GM12878 (cell line): Measurements from ENCODE around the gene RAB31. TPM values are rescaled to one million over a fixed set of nuclear protein-coding genes. Genes with fewer than 3 reads are reported as not detected.
A peak's percentile ranks its signal among the peaks of the same experiment; 100 is the strongest.
"Not testable (repeated sequence)": the region's sequence is repeated elsewhere in the genome, so short reads cannot be mapped to it uniquely, and the experiment has no call there.

Source experiments
- ATAC-seq: fragments of 200-7000 bp; cut with Tn5 transposase; 3 replicates; pipeline ENCODE4 v1.9.1; 2020; ENCODE audit warnings: mild to moderate bottlenecking, moderate library complexity
- BruUV-seq: library from RNA; stranded (reverse); fragments of 400-500 nt; replicated peaks from 2 replicates; lab custom pipeline; 2021; lab: Mats Ljungman, UMichigan
- CTCF ChIA-PET: fragments of 300-600 bp; sonication (Branson Sonifier 250); formaldehyde crosslinking; extraction: SDS; loops from one replicate; lab custom pipeline; 2021; ENCODE audit warnings: inconsistent platforms; lab: Yijun Ruan, JAX
- POLR2A ChIA-PET: fragments of 350-600 bp; formaldehyde crosslinking; extraction: SDS; loops from one replicate; lab custom pipeline; 2021; ENCODE audit warnings: inconsistent platforms; lab: Charles Lee
- RAD21 ChIA-PET: fragments of 300-600 bp; sonication (Branson Sonifier 250); formaldehyde crosslinking; loops from one replicate; lab custom pipeline; 2023; ENCODE audit warnings: antibody characterized with exemption; ENCODE audit not compliant: unreplicated experiment; lab: Charles Lee
- SMC1A ChIA-PET: fragments of 300-600 bp; sonication (Branson Sonifier 250); formaldehyde crosslinking; loops from one replicate; lab custom pipeline; 2023; ENCODE audit not compliant: unreplicated experiment, uncharacterized antibody; lab: Charles Lee
- DNase-seq: peaks from one replicate; pipeline ENCODE4 v3.0.0-alpha.2; 2011; ENCODE audit warnings: low read depth, low spot score
- FAIRE-seq: peaks from 3 replicates; lab custom pipeline; 2011; peaks lifted over from hg19 to GRCh38; lab: Jason Lieb, UNC
- H2AFZ ChIP-seq: 2 replicates; pipeline ENCODE4 v1.6.0; 2011; ENCODE audit warnings: low read depth, low read length, control low read depth; ENCODE audit not compliant: control insufficient read depth
- H3K27ac ChIP-seq: 2 replicates; pipeline ENCODE4 v1.5.1; 2011; ENCODE audit warnings: control low read depth; ENCODE audit not compliant: control insufficient read depth, insufficient read depth
- H3K27me3 ChIP-seq, 2 experiments: replicated peaks in 1 of 2; 2 replicates each; pipeline versions ENCODE4 v1.6.0 to v1.6.1; 2011; ENCODE audit warnings: low read length in 1 of 2; ENCODE audit not compliant: control insufficient read depth in 2 of 2, insufficient read depth in 2 of 2
- H3K36me3 ChIP-seq, 2 experiments: 2 replicates each; pipeline ENCODE4 v1.5.1; 2011; ENCODE audit warnings: low read length in 1 of 2; ENCODE audit not compliant: control insufficient read depth in 2 of 2, insufficient read depth in 2 of 2
- H3K4me1 ChIP-seq: 2 replicates; pipeline ENCODE4 v1.6.1; 2011; ENCODE audit warnings: mild to moderate bottlenecking, low read length, moderate library complexity, mixed read lengths; ENCODE audit not compliant: control insufficient read depth, insufficient read depth
- H3K4me2 ChIP-seq: 2 replicates; pipeline ENCODE4 v1.6.0; 2011; ENCODE audit warnings: control low read depth; ENCODE audit not compliant: control insufficient read depth, insufficient read depth
- H3K4me3 ChIP-seq: fragments of 200-600 bp; sonication (generic); 2 replicates; pipeline ENCODE4 v1.5.1; 2016
- H3K79me2 ChIP-seq: 2 replicates; pipeline ENCODE4 v1.6.0; 2011; ENCODE audit warnings: low read length; ENCODE audit not compliant: control insufficient read depth, insufficient read depth
- H3K9ac ChIP-seq: 2 replicates; pipeline ENCODE4 v1.8.0; 2011; ENCODE audit warnings: low read length, control low read depth, mixed read lengths; ENCODE audit not compliant: control insufficient read depth, insufficient read depth
- H3K9me3 ChIP-seq: replicated peaks from 3 replicates; pipeline ENCODE4 v1.5.1; 2011; ENCODE audit warnings: mild to moderate bottlenecking, low read length; ENCODE audit not compliant: control insufficient read depth, insufficient read depth
- H4K20me1 ChIP-seq: 2 replicates; pipeline ENCODE4 v1.6.0; 2011; ENCODE audit not compliant: control insufficient read depth, insufficient read depth
- CREB1 ChIP-seq: IDR thresholded peaks from 2 replicates; pipeline ENCODE4 v1.6.1; 2012; ENCODE audit warnings: low read depth, mild to moderate bottlenecking, inconsistent platforms
- CREM ChIP-seq: IDR thresholded peaks from 2 replicates; pipeline ENCODE4 v1.6.1; 2014; ENCODE audit warnings: antibody characterized with exemption, low read depth
- EP300 ChIP-seq, 2 experiments: fragments of 150-350 bp in 1 of 2; IDR thresholded peaks; 2 replicates each; pipeline ENCODE4 v1.6.1; 2011 to 2012; ENCODE audit warnings: low read depth in 2 of 2, low read length in 2 of 2, borderline replicate concordance in 1 of 2, improper control_type of control experiment in 1 of 2, inconsistent platforms in 1 of 2; ENCODE audit not compliant: control insufficient read depth in 1 of 2
- ETV6 ChIP-seq, 2 experiments: fragments of 450-650 bp in 1 of 2; IDR thresholded peaks in 1 of 2; conservative IDR thresholded peaks in 1 of 2; 2 replicates each; pipeline ENCODE4 v1.6.1; 2014; ENCODE audit warnings: antibody characterized with exemption in 1 of 2, borderline replicate concordance in 1 of 2, low read depth in 1 of 2, mild to moderate bottlenecking in 1 of 2, moderate library complexity in 1 of 2
- FOS ChIP-seq: IDR thresholded peaks from 3 replicates; pipeline ENCODE4 v1.6.1; 2011; ENCODE audit warnings: borderline replicate concordance; ENCODE audit not compliant: insufficient read length; ENCODE audit errors: extremely low read depth
- GABPA ChIP-seq: IDR thresholded peaks from 2 replicates; pipeline ENCODE4 v1.6.1; 2014; ENCODE audit warnings: antibody characterized with exemption, low read depth, mild to moderate bottlenecking, inconsistent platforms
- MXI1 ChIP-seq: fragments of 150-350 bp; IDR thresholded peaks from 2 replicates; pipeline ENCODE4 v1.6.1; 2011; ENCODE audit warnings: low read depth, mild to moderate bottlenecking, inconsistent platforms, low read length, improper control_type of control experiment
- NR2F1 ChIP-seq: fragments of 450-650 bp; conservative IDR thresholded peaks from 2 replicates; pipeline ENCODE4 v1.6.1; 2017; ENCODE audit warnings: mild to moderate bottlenecking
- PAX5 ChIP-seq: IDR thresholded peaks from 2 replicates; pipeline ENCODE4 v1.6.1; 2011; ENCODE audit warnings: low read depth, low read length, borderline replicate concordance
- SMAD1 ChIP-seq: fragments of 450-650 bp; IDR thresholded peaks from 2 replicates; pipeline ENCODE4 v1.6.1; 2018; ENCODE audit warnings: mild to moderate bottlenecking, low read depth; ENCODE audit not compliant: partially characterized antibody
- WGBS: methylation state at CpG from one replicate; pipeline ENCODE4 v1.1.6; 2016; ENCODE audit warnings: low lambda C conversion rate; ENCODE audit not compliant: insufficient replicate concordance, insufficient coverage; ENCODE audit errors: missing lambda C conversion rate; 5-methylcytosine and 5-hydroxymethylcytosine counted together
- in situ Hi-C: fragments of 300-500 bp; cut with MboI; formaldehyde crosslinking; loops from 9 replicates; pipeline ENCODE4 v1.14.3; 2018; ENCODE audit warnings: mixed read lengths
- intact Hi-C: fragments of 100-400 bp; cut with micrococcal nuclease; formaldehyde crosslinking; loops from one replicate; pipeline ENCODE4 v1.14.2; 2022; ENCODE audit not compliant: unreplicated experiment
- polyA plus RNA-seq, 11 experiments: library from polyadenylated mRNA; depleted of rRNA in 4 of 11; unstranded in 6 of 11; stranded (reverse) in 5 of 11; fragments of >200 nt; fragmentation: Nextera tagmentation in 4 of 11; fragmentation: Illumina TruSeq in 1 of 11; extraction: Ambion mirVana in 4 of 11; extraction: Trizol in 1 of 11; gene quantifications; 1 replicate in 1 of 11; 2 replicates in 10 of 11; pipeline versions ENCODE4 v1.2.1 to v1.2.3, GENCODE V29; 2011 to 2016; ENCODE audit warnings: inconsistent platforms in 2 of 11, missing spikeins in 2 of 11, low read depth in 1 of 11
- total RNA-seq, 4 experiments: library from RNA; depleted of rRNA in 3 of 4; stranded (reverse); fragments of >200 nt in 3 of 4; fragmentation: Illumina TruSeq in 1 of 4; extraction: Trizol in 1 of 4; gene quantifications; 2 replicates each; pipeline versions ENCODE4 v1.2.1 to v1.2.3, GENCODE V29; 2013 to 2021
- TF ChIP-seq, protein P1 (sequence below): fragments of 450-650 bp; IDR thresholded peaks from 2 replicates; pipeline ENCODE4 v1.6.1; 2016; ENCODE audit warnings: mild to moderate bottlenecking, moderate library complexity, borderline replicate concordance
- TF ChIP-seq, protein P2 (sequence below): fragments of 450-650 bp; IDR thresholded peaks from 2 replicates; pipeline ENCODE4 v1.6.1; 2016; ENCODE audit warnings: mild to moderate bottlenecking
- TF ChIP-seq, protein P3 (sequence below): IDR thresholded peaks from 2 replicates; pipeline ENCODE4 v1.6.1; 2012; ENCODE audit warnings: low read depth, low read length, improper control_type of control experiment

Gene RAB31
- total and polyA plus RNA-seq, 10 of the 15 experiments (the other 5 are each of a cell fraction or from before 2014, with no cell fraction given) = 0.80 to 23.3 (median 12.2) TPM

DNA sequence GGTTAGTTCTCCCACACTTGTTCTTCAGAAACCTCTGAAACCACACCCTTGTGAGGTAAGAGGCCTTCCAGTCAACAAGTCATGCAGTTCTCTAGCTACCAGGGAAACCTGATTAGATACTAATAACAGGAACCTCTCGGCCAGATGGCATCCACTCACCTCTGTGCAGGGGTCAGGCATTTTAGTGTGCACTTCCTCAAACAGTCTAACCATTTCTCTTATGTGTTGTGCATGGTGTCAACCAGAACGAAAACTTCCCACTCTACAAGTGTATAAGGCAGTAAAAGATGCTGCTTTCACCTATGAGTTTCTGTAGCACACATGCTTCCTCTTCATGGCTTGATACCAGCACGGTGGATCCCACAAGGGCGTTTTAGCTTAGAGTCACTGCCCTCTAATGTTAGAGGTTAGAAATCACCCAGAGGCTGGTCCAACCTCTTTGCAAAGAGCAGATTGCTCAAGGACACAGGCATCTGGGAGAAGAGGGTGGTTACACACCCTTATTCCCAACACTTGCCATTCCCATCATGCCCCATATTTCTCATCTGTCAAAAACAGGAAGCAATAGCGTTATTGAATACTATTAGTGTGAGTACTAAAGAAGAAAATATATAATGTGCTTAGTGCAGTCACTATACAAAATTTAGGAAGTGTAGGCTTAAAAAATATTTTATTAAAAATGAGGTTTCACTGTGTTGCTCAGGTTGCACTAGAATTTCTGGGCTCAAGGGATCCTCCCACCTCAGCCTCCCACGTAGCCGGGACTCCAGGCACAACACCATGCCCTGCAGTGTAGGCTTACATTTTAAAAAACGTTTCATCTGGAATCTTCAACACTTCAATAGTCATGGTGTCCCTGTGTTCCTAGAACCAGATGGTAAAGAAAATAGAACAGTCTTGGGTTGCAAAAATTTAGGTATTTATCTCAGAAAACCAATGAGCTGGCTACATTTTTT lies 34.5 kb upstream of the RAB31 start (continued):
- TF ChIP-seq, protein P1, sequence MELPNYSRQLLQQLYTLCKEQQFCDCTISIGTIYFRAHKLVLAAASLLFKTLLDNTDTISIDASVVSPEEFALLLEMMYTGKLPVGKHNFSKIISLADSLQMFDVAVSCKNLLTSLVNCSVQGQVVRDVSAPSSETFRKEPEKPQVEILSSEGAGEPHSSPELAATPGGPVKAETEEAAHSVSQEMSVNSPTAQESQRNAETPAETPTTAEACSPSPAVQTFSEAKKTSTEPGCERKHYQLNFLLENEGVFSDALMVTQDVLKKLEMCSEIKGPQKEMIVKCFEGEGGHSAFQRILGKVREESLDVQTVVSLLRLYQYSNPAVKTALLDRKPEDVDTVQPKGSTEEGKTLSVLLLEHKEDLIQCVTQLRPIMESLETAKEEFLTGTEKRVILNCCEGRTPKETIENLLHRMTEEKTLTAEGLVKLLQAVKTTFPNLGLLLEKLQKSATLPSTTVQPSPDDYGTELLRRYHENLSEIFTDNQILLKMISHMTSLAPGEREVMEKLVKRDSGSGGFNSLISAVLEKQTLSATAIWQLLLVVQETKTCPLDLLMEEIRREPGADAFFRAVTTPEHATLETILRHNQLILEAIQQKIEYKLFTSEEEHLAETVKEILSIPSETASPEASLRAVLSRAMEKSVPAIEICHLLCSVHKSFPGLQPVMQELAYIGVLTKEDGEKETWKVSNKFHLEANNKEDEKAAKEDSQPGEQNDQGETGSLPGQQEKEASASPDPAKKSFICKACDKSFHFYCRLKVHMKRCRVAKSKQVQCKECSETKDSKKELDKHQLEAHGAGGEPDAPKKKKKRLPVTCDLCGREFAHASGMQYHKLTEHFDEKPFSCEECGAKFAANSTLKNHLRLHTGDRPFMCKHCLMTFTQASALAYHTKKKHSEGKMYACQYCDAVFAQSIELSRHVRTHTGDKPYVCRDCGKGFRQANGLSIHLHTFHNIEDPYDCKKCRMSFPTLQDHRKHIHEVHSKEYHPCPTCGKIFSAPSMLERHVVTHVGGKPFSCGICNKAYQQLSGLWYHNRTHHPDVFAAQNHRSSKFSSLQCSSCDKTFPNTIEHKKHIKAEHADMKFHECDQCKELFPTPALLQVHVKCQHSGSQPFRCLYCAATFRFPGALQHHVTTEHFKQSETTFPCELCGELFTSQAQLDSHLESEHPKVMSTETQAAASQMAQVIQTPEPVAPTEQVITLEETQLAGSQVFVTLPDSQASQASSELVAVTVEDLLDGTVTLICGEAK = no peak; the same call in 1 of the 2 replicates
- TF ChIP-seq NR2F1 = peak; percentile 100
- TF ChIP-seq GABPA = peak; percentile 41; the same call in 1 of the 2 replicates
- TF ChIP-seq EP300 (IDR thresholded peaks at IDR 0.05; ENCODE audit: borderline replicate concordance in 1 of 2, control insufficient read depth in 1 of 2, low read depth in 2 of 2, low read length in 2 of 2) = peak; percentile 92 to 93
- TF ChIP-seq, protein P2, sequence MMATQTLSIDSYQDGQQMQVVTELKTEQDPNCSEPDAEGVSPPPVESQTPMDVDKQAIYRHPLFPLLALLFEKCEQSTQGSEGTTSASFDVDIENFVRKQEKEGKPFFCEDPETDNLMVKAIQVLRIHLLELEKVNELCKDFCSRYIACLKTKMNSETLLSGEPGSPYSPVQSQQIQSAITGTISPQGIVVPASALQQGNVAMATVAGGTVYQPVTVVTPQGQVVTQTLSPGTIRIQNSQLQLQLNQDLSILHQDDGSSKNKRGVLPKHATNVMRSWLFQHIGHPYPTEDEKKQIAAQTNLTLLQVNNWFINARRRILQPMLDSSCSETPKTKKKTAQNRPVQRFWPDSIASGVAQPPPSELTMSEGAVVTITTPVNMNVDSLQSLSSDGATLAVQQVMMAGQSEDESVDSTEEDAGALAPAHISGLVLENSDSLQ = peak; percentile 45; the same call in 1 of the 2 replicates
- TF ChIP-seq, protein P3, sequence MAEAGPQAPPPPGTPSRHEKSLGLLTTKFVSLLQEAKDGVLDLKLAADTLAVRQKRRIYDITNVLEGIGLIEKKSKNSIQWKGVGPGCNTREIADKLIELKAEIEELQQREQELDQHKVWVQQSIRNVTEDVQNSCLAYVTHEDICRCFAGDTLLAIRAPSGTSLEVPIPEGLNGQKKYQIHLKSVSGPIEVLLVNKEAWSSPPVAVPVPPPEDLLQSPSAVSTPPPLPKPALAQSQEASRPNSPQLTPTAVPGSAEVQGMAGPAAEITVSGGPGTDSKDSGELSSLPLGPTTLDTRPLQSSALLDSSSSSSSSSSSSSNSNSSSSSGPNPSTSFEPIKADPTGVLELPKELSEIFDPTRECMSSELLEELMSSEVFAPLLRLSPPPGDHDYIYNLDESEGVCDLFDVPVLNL = no peak
- peak; percentile 73 for TF ChIP-seq CREM
- peak in 1 of 2 experiments; percentile 91; a peak in 2 of 4 replicates for TF ChIP-seq ETV6 (conservative IDR thresholded peaks at IDR 0.05 in 1 of 2, IDR thresholded peaks at IDR 0.05 in 1 of 2; ENCODE audit: borderline replicate concordance in 1 of 2, low read depth in 1 of 2)
- peak; percentile 90 for TF ChIP-seq PAX5
- 0 out of 2 replicates have a peak, but pooled peaks have one; percentile 35 for TF ChIP-seq MXI1
- peak; percentile 58 for TF ChIP-seq SMAD1
- TF ChIP-seq CREB1 = peak; percentile 54; the same call in 1 of the 2 replicates
- no peak for TF ChIP-seq FOS

DNA sequence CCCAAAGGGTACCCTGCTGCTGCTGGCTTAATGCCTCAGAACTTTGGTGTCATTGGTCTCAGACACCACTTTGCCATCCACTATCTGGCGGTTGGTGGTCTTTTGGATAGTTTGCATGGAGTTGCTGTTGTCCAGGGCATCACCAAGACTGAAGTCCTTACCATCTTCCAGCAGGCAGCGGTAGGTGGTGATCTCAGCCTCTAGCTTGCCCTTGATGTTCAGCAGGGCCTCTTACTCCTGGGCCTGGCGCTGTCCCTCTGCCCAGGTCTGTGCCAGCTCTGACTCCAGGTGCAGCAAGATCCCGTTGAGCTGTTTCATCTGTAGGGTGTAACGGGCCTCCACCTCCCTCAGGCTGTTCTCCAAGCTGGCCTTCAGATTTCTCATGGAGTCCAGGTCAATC lies 29.9 kb upstream of the RAB31 start:
- H3K27ac ChIP-seq, H3K27me3 ChIP-seq, H3K79me2 ChIP-seq, H3K36me3 ChIP-seq, H3K4me1 ChIP-seq, FAIRE-seq, H4K20me1 ChIP-seq, H3K4me3 ChIP-seq, RAD21 ChIA-PET, H3K9me3 ChIP-seq, DNase-seq, H2AFZ ChIP-seq, CTCF ChIA-PET, H3K4me2 ChIP-seq, BruUV-seq, ATAC-seq, in situ Hi-C loops, SMC1A ChIA-PET, intact Hi-C loops, H3K9ac ChIP-seq: not testable (repeated sequence)
- POLR2A ChIA-PET = interaction anchor here (0.6 kb wide), 1 partner anchor 903 kb away, joined by 4 read pairs; no protein-coding TSS in a partner anchor
- 53% methylated on average over 5 of the region's 5 CpGs for WGBS
